ENCODE measurements around the gene ARRDC1.
A peak's percentile ranks its signal among the peaks of the same experiment; 100 is the strongest.

Gene ARRDC1

GRCh38 chr9:137638680-137639079, 33.2 kb downstream of the ARRDC1 start:
- peak overlapping the region; percentile 50 for H3K4me2 ChIP-seq (ENCODE audit: low read length)
- H3K27ac ChIP-seq (ENCODE audit: low read depth, low read length): peak overlapping the region; percentile 39
- H4K20me1 ChIP-seq (ENCODE audit: control insufficient read depth, insufficient read depth, low read depth, low read length): peaks cover 6% of the 10 kb centered on the region

GRCh38 chr9:137639303-137640051, 34.0 kb downstream of the ARRDC1 start:
- Histone ChIP-seq H3K4me1 (ENCODE audit: control insufficient read depth, low read length) (peaks cover 81% of the 10 kb centered on the region), H3K4me2 (ENCODE audit: low read length) (peak overlapping the region; percentile 50), H3K79me2 (ENCODE audit: control insufficient read depth, low read length) (peaks cover 100% of the 10 kb centered on the region), H3K4me3 (ENCODE audit: low read length) (peak overlapping the region; percentile 28), H3F3A (ENCODE audit: control insufficient read depth, insufficient read depth) (peaks cover under 1% of the 10 kb centered on the region; the same call in 1 of the 2 replicates), H3K27ac (ENCODE audit: low read depth, low read length) (peak overlapping the region; percentile 39), H3K9me3 (ENCODE audit: control insufficient read depth, insufficient read depth, low read length) (no peaks in the 10 kb centered on the region), H3K9me2 (replicated peaks; ENCODE audit: control insufficient read depth, low read length) (no peaks in the 10 kb centered on the region), H3K27me3 (ENCODE audit: control insufficient read depth, low read length) (no peaks in the 10 kb centered on the region), H4K20me1 (ENCODE audit: control insufficient read depth, insufficient read depth, low read depth, low read length) (peaks cover 10% of the 10 kb centered on the region), H3K36me3 (ENCODE audit: control insufficient read depth, low read length) (peaks cover 57% of the 10 kb centered on the region)
- TF ChIP-seq, protein P1, sequence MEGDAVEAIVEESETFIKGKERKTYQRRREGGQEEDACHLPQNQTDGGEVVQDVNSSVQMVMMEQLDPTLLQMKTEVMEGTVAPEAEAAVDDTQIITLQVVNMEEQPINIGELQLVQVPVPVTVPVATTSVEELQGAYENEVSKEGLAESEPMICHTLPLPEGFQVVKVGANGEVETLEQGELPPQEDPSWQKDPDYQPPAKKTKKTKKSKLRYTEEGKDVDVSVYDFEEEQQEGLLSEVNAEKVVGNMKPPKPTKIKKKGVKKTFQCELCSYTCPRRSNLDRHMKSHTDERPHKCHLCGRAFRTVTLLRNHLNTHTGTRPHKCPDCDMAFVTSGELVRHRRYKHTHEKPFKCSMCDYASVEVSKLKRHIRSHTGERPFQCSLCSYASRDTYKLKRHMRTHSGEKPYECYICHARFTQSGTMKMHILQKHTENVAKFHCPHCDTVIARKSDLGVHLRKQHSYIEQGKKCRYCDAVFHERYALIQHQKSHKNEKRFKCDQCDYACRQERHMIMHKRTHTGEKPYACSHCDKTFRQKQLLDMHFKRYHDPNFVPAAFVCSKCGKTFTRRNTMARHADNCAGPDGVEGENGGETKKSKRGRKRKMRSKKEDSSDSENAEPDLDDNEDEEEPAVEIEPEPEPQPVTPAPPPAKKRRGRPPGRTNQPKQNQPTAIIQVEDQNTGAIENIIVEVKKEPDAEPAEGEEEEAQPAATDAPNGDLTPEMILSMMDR (IDR thresholded peaks at IDR 0.05; ENCODE audit: low read depth, low read length, poor library complexity, severe bottlenecking): no peak
- TF ChIP-seq EZH2phosphoT487 (IDR thresholded peaks at IDR 0.05; ENCODE audit: borderline replicate concordance, low read length): no peak

More at GRCh38 chr9:137638680-137639079, 33.2 kb downstream of the ARRDC1 start:
- Histone ChIP-seq H3K4me3 (ENCODE audit: low read length) (peak overlapping the region; percentile 28), H3F3A (ENCODE audit: control insufficient read depth, insufficient read depth) (peaks cover 5% of the 10 kb centered on the region; the same call in 1 of the 2 replicates), H3K9me3 (ENCODE audit: control insufficient read depth, insufficient read depth, low read length) (no peaks in the 10 kb centered on the region), H3K79me2 (ENCODE audit: control insufficient read depth, low read length) (peaks cover 100% of the 10 kb centered on the region), H3K27me3 (ENCODE audit: control insufficient read depth, low read length) (no peaks in the 10 kb centered on the region), H3K4me1 (ENCODE audit: control insufficient read depth, low read length) (peaks cover 78% of the 10 kb centered on the region), H3K9me2 (replicated peaks; ENCODE audit: control insufficient read depth, low read length) (no peaks in the 10 kb centered on the region), H3K36me3 (ENCODE audit: control insufficient read depth, low read length) (peaks cover 52% of the 10 kb centered on the region)
- TF ChIP-seq, protein P1 (IDR thresholded peaks at IDR 0.05; ENCODE audit: low read depth, low read length, poor library complexity, severe bottlenecking): no peak
- TF ChIP-seq EZH2phosphoT487 (IDR thresholded peaks at IDR 0.05; ENCODE audit: borderline replicate concordance, low read length): no peak

GRCh38 chr9:137640862-137641261, 35.4 kb downstream of the ARRDC1 start:
- peaks cover 67% of the 10 kb centered on the region for H3K36me3 ChIP-seq (ENCODE audit: control insufficient read depth, low read length)
- peaks cover 100% of the 10 kb centered on the region for H3K79me2 ChIP-seq (ENCODE audit: control insufficient read depth, low read length)
- H4K20me1 ChIP-seq (ENCODE audit: control insufficient read depth, insufficient read depth, low read depth, low read length): peaks cover 10% of the 10 kb centered on the region
- H3K27ac ChIP-seq (ENCODE audit: low read depth, low read length): 0 out of 2 replicates have a peak overlapping the region, but pooled peaks have one; percentile 5
- no peaks in the 10 kb centered on the region for H3K9me3 ChIP-seq (ENCODE audit: control insufficient read depth, insufficient read depth, low read length)
- peaks cover 91% of the 10 kb centered on the region for H3K4me1 ChIP-seq (ENCODE audit: control insufficient read depth, low read length)
- no peaks in the 10 kb centered on the region for H3K9me2 ChIP-seq (replicated peaks; ENCODE audit: control insufficient read depth, low read length)
- H3F3A ChIP-seq (ENCODE audit: control insufficient read depth, insufficient read depth): 0 out of 2 replicates have a peak, but pooled peaks cover 3% of the 10 kb centered on the region
- no peak for TF ChIP-seq EZH2phosphoT487 (IDR thresholded peaks at IDR 0.05; ENCODE audit: borderline replicate concordance, low read length)
- TF ChIP-seq, protein P1 (IDR thresholded peaks at IDR 0.05; ENCODE audit: low read depth, low read length, poor library complexity, severe bottlenecking): no peak
- no peak overlapping the region for H3K4me3 ChIP-seq (ENCODE audit: low read length)
- no peak overlapping the region for H3K4me2 ChIP-seq (ENCODE audit: low read length)
- H3K27me3 ChIP-seq (ENCODE audit: control insufficient read depth, low read length): no peaks in the 10 kb centered on the region

Measured in DOHH2 (cell line).